Peyer's patch (tissue), 4 donors: ENCODE results near the gene HTR1B.

Source experiments
- CTCF ChIP-seq, 6 experiments: fragments of 450-650 bp in 4 of 6; fragments of 200-600 bp in 2 of 6; sonication (generic) in 1 of 6; IDR thresholded peaks; one replicate each; pipeline ENCODE4 v1.5.1; 2017 to 2019; ENCODE audit warnings: antibody characterized with exemption in 6 of 6, mild to moderate bottlenecking in 3 of 6, moderate library complexity in 1 of 6
- POLR2A ChIP-seq, 2 donors: fragments of 450-650 bp; IDR thresholded peaks; one replicate each; pipeline ENCODE4 v1.5.1; 2017; ENCODE audit warnings: antibody characterized with exemption in 2 of 2, mild to moderate bottlenecking in 2 of 2, moderate library complexity in 2 of 2

GRCh38 chr6:77455271-77455670 is 8.0 kb downstream of the HTR1B start:
- TF ChIP-seq CTCF (IDR thresholded peaks at IDR 0.05), result no peak
- no peak for TF ChIP-seq POLR2A (IDR thresholded peaks at IDR 0.05)
